ENCODE measurements around the gene CRELD2.

The CRELD2 gene

DNA sequence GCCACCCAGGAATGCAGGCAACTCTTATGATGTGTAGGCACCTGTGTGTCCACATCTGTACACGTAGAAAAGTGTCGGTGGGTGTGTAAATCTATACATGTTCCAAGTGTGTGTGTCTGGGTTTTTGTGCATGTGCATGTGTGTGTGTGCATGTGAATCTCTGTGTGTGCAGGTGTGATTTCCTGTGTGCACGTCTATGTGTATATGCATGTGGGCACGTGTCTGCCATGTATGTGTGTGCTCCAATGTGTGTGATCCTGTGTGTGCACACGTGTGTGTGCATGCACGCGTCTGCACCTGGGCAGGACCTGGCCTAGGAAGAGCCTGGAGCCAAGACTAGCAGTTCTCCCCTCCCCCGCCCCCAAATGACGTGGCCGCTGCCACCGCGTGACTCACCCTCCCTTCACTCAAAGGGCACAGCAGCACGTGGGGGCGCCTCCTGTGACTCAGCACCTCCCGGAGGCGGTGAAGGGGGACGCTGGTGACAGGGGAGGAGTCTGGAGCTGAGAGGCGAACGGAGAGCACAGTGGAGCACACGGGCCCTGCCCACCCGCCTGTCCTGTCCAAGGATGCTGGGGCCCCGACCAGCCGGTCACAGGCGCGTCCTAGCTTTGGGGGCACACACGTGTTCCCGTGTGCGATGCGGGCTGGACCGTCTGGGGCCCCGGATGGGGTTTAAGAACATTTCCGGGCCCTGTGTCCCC lies 52.2 kb downstream of the CRELD2 start:
- no peak for DNase-seq

DNA sequence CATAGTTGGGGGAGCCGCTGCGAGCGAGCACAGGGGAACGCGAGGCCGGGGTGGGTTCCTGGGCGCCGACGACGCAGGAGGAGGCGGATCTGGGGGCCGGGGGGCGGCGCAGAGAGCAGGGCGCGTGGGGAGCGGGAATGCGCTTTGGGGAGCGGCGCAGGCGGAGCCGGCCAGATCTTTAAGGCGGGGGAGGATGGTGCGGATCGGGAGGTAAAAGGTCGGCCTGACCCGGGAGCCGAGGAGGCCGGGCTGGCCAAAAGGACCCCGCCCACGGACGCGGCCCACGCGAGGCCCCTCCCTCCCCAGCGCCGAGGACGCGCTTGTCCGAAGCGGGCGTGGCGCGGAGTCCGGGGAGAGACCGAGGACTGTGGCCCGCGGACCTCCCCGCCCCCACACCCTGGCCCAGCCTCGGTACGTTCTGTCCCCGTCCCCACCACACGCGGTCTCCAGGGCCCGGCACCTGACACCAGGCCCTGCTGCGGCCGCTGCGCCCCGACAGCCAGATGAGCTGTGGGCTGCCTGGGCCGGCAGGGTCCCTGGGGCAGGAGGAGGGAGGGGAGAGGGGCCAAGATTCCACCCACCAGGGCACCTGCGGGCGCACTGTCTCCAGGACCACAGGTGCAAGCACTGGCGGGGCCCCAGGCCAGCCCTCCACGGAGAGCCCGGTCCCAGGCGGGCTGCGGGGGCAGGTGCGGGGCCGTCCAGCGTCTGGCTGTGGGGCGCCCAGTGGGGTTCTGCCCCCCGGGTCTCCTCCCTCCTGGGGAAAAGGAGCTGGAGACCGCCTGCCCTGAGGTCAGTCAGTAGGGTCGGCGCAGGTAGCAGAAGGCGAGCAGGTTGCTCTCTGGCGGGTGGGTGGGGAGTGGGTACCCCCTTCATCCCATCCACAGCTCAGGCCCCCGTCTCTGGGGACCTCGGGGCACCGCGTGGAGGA lies 53.1 kb downstream of the CRELD2 start:
- no peak for DNase-seq

DNA sequence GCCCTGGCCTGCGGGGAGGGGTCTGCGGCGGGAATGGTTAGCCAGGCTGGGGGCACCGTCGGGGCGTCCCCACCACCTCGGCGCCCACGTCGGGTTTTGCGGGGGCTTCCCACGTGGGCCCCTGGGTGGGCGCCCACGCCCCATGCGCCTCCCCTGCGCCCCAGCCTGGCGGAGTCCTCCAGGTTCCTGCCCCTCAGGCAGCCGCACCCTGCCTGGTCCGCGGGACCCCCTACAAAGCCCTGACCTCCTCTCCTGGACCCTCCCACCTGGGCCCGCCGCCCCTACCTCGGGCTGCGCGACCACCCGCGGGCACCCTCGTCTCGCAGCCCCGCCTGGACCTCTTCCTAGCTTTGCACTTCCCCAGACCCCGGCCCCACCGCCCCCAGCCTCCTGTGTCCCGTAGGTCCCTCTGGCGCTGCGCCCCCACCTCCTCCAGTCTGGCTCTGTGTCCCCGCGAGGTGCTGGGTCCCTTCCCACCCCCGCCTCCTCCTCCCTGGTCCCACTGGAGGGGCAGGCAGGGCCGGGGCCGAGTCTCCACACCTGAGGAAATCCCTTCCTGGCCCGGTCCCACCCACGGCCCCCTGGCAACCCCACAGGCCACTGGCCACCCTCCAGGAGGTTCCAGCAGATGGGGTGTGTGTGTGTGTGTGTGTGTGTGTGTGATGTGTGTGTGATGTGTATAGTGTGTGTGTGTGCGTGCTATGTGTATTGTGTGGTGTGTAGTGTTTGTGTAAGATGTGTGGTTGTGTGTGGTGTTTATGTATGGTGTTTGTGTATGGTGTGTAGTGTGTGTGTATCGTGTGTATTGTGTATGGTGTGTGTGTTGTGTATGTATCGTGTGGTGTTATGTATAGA lies 54.0 kb downstream of the CRELD2 start:
- DNase-seq = no peak

DNA sequence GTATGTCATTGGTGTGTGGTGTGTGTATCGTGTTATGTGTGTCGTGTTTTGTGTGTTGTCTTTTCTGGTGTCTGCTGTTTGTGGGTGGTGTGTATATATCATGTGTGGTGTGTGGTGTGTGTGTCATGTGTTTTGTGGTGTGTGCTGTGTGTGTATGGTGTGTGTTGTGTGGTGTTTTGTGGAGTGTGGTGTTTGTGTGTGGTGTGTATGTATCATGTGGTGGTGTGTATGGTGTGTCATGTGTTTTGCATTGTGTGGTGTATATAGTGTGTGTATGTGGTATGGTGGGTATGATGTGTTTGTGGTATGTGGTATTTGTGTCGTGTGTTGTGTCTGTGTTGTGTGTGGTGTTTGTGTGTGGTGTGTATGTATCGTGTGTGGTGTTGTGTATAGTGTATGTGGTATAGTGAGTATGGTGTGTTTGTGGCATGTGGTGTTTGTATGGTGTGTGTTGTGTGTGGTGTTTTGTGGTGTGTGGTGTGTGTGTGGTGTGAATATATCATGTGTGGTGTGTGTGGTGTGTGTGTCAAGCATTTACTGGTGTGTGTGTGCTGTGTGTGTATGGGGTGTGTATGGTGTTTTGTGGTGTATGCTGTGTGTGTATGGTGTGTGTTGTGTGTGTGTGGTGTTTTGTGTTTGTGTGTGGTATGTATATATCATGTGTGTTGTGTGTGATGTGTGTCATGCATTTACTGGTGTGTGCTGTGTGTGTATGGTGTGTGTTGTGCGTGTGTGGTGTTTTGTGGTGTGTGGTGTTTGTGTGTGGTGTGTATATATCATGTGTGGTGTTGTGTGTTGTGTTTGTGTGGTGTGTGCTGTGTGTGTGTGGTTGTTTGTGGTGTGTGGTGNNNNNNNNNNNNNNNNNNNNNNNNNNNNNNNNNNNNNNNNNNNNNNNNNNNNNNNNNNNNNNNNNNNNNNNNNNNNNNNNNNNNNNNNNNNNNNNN lies 54.9 kb downstream of the CRELD2 start:
- DNase-seq = no peak

- DNase-seq = no peak
Observed at GRCh38 chr22:49975543-49976389, 57.3 kb downstream of the CRELD2 start.

DNA sequence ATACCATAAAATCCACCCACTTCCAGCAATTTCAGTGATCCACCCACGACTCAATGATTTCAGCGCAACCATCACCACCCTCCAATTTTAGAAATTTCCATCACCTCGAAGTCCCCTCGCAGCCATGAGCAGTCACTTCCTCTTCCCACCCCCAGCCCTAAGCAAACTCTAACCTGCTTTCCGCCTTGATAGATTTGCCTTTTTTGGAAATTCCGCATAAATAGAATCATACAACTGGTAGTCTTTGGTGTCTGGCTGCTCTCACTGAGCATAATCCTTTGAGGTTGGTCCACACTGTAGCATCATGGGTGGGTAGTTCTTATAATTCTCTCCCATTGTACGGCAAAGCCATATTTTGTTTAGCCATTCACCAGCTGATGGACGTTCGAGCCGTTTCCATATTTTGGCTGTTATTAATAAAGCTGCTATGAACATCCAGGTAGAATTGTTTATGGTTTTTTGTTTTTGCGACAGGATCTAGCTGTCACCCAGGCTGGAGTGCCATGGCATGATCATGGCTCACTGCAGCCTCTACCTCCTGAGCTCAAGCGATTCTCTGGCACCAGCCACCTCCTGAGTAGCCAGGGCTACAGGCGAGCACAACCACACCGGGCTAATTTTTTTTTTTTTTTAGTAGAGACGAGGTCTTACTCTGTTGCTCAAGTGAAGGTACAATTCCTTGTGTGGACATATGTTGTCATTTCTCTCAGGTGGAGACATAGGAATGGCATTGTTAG lies 58.2 kb downstream of the CRELD2 start:
- no peak for DNase-seq
